K562 (cell line): ENCODE measurements around the gene FDX2. TPM values are rescaled to one million over a fixed set of nuclear protein-coding genes. Genes with fewer than 3 reads are reported as not detected.

Experiments used
- ETS1 ChIP-seq: conservative IDR thresholded peaks from 2 replicates; pipeline ENCODE4 v1.6.1; 2011; ENCODE audit warnings: low read depth, mild to moderate bottlenecking, low read length; ENCODE audit not compliant: control insufficient read depth
- JUN ChIP-seq, 2 experiments: sonication (generic) in 1 of 2; formaldehyde crosslinking in 1 of 2; IDR thresholded peaks; 2 replicates each; pipeline versions ENCODE4 v1.6.1 to v1.8.0; 2012 to 2022; ENCODE audit warnings: borderline replicate concordance in 2 of 2, mild to moderate bottlenecking in 2 of 2, improper control_type of control experiment in 1 of 2, low read depth in 1 of 2, low read length in 1 of 2, missing genetic modification reagents in 1 of 2
- MCM3 ChIP-seq: fragments of 450-650 bp; IDR thresholded peaks from 2 replicates; pipeline ENCODE4 v1.6.1; 2016
- MYNN ChIP-seq, 2 experiments: sonication (generic); formaldehyde crosslinking in 1 of 2; IDR thresholded peaks; 2 replicates each; pipeline versions ENCODE4 v1.5.0 to v1.6.1; 2016 to 2020; ENCODE audit warnings: antibody characterized with exemption in 1 of 2, missing genetic modification reagents in 1 of 2
- NELFE ChIP-seq: IDR thresholded peaks from 2 replicates; pipeline ENCODE4 v1.6.1; 2011; ENCODE audit warnings: mild to moderate bottlenecking; ENCODE audit not compliant: insufficient read depth, insufficient read length
- RBM22 ChIP-seq: fragments of 200-400 bp; formaldehyde crosslinking; IDR thresholded peaks from 2 replicates; pipeline ENCODE4 v1.6.1; 2018; ENCODE audit warnings: low read length, low read depth; ENCODE audit not compliant: poor library complexity, severe bottlenecking
- REST ChIP-seq, 2 experiments: fragments of 450-650 bp; formaldehyde crosslinking in 1 of 2; IDR thresholded peaks; 2 replicates each; pipeline versions ENCODE4 v1.4.0 to v1.6.1; 2014 to 2020; ENCODE audit warnings: mild to moderate bottlenecking in 2 of 2, borderline replicate concordance in 1 of 2, low read depth in 1 of 2
- SMAD3 ChIP-seq: fragments of 450-650 bp; formaldehyde crosslinking; conservative IDR thresholded peaks from 2 replicates; pipeline ENCODE4 v1.4.0; 2020; ENCODE audit warnings: mild to moderate bottlenecking
- TRIM24 ChIP-seq, 2 experiments: fragments of 450-650 bp; IDR thresholded peaks; 2 replicates each; pipeline ENCODE4 v1.6.1; 2016
- UBTF ChIP-seq, 2 experiments: IDR thresholded peaks; 2 replicates each; pipeline ENCODE4 v1.6.1; 2012; ENCODE audit warnings: improper control_type of control experiment in 2 of 2, low read depth in 2 of 2, low read length in 2 of 2, borderline replicate concordance in 1 of 2
- ZNF324 ChIP-seq: fragments of 250-450 bp; sonication (Bioruptor Pico); IDR thresholded peaks from 2 replicates; pipeline ENCODE4 v1.4.0; 2020; ENCODE audit warnings: mild to moderate bottlenecking
- ZNF639 ChIP-seq, 2 experiments: fragments of 200-800 bp in 1 of 2; sonication (Bioruptor generic) in 1 of 2; sonication (generic) in 1 of 2; formaldehyde crosslinking in 1 of 2; IDR thresholded peaks in 1 of 2; conservative IDR thresholded peaks in 1 of 2; 2 replicates each; pipeline versions ENCODE4 v1.5.0 to v1.6.1; 2016 to 2020; ENCODE audit warnings: missing compliant biosample characterization in 1 of 2, missing genetic modification characterization in 1 of 2, missing genetic modification reagents in 1 of 2
- ZNF785 ChIP-seq: fragments of 250-450 bp; sonication (Bioruptor Pico); IDR thresholded peaks from 2 replicates; pipeline ENCODE4 v1.4.0; 2020; ENCODE audit warnings: mild to moderate bottlenecking
- polyA plus RNA-seq, 8 experiments: library from polyadenylated mRNA; depleted of rRNA in 4 of 8; stranded (reverse) in 5 of 8; unstranded in 3 of 8; fragments of >200 nt; fragmentation: Nextera tagmentation in 2 of 8; fragmentation: Illumina TruSeq in 1 of 8; extraction: Ambion mirVana in 2 of 8; extraction: Trizol in 1 of 8; gene quantifications; 2 replicates each; pipeline versions ENCODE4 v1.2.1 to v1.2.3, GENCODE V29; 2011 to 2014; ENCODE audit warnings: inconsistent platforms in 1 of 8, missing spikeins in 1 of 8
- total RNA-seq, 7 experiments: library from RNA; depleted of rRNA in 6 of 7; stranded (reverse); fragments of >200 nt in 6 of 7; fragmentation: Illumina TruSeq in 2 of 7; extraction: Trizol in 2 of 7; gene quantifications; 2 replicates each; pipeline versions ENCODE4 v1.2.1 to v1.2.3, GENCODE V29; 2011 to 2021; ENCODE audit warnings: low replicate concordance in 1 of 7

FDX2 gene
- total and polyA plus RNA-seq, 9 of the 15 experiments (the other 6 are each of a cell fraction or from before 2014, with no cell fraction given) = 2.5 to 49.8 (median 29.7) TPM

- TF ChIP-seq REST (IDR thresholded peaks at IDR 0.05; ENCODE audit: borderline replicate concordance) (no peak), REST (CRISPR knock-in tag; IDR thresholded peaks at IDR 0.05; ENCODE audit: low read depth) (no peak), JUN (IDR thresholded peaks at IDR 0.05; ENCODE audit: borderline replicate concordance, low read depth, low read length) (no peak), JUN (CRISPR knock-in tag; IDR thresholded peaks at IDR 0.05; ENCODE audit: borderline replicate concordance) (no peak), ZNF639 (CRISPR knock-in tag; conservative IDR thresholded peaks at IDR 0.05 in 1 of 2, IDR thresholded peaks at IDR 0.05 in 1 of 2) (no peak), ZNF785 (CRISPR knock-in tag) (no peak), MCM3 (no peak), MYNN (IDR thresholded peaks at IDR 0.05) (no peak), MYNN (CRISPR knock-in tag; IDR thresholded peaks at IDR 0.05) (no peak), RBM22 (no peak), ETS1 (no peak), UBTF (IDR thresholded peaks at IDR 0.05; ENCODE audit: borderline replicate concordance in 1 of 2, low read depth in 2 of 2, low read length in 2 of 2) (no peak), SMAD3 (CRISPR knock-in tag) (no peak), NELFE (no peak), ZNF324 (CRISPR knock-in tag) (no peak), TRIM24 (IDR thresholded peaks at IDR 0.05) (no peak)
These were observed 41.2 kb downstream of the FDX2 start (continued) for GRCh38 chr19:10274589-10274988.
